HG02642 (cell line): ENCODE results near the gene C2CD4B.

Experiments
- ATAC-seq: cut with Tn5 transposase; IDR thresholded peaks from one replicate; pipeline ENCODE4 v1.9.1; 2021; ENCODE audit warnings: mild to moderate bottlenecking; ENCODE audit not compliant: unreplicated experiment, poor library complexity

Gene C2CD4B

DNA sequence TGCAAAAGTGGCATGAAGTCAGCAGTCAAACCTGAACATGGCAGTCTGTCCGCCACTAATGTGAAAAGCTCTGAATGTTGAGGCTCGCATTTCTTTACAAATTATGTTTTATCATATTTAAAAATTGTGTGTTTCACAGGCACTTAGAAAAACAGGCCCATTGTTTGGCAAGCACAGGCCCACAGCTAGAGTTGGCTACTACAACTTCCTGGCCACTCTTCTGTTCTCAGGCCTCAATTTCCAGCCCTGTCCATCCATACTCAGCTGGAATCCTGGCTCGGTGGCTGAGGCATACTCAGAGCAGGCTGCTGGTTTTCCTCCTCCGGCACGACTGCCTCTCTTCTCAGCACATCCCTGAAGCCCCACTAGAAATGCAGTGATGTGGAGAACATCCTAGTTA lies 44.3 kb downstream of the C2CD4B start:
- ATAC-seq, result no peak

DNA sequence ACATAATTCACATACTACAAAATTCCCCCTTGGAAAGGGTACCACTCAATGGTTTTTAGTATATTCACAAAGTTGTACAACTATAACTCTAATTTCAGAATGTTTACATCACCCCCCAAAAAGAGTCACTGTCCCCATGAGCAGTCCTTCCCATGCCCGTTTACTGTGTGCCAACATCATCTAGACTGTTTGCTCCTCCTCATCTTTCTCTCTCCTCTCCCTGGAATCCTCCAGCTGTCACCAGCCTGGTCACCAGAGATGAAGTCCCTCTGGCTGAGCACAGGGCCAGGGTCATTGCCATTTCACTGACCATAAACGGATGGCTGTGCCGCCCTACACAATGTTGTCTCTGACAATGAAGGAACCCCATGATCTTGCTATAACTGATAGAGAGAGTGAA lies 45.2 kb downstream of the C2CD4B start:
- no peak for ATAC-seq

DNA sequence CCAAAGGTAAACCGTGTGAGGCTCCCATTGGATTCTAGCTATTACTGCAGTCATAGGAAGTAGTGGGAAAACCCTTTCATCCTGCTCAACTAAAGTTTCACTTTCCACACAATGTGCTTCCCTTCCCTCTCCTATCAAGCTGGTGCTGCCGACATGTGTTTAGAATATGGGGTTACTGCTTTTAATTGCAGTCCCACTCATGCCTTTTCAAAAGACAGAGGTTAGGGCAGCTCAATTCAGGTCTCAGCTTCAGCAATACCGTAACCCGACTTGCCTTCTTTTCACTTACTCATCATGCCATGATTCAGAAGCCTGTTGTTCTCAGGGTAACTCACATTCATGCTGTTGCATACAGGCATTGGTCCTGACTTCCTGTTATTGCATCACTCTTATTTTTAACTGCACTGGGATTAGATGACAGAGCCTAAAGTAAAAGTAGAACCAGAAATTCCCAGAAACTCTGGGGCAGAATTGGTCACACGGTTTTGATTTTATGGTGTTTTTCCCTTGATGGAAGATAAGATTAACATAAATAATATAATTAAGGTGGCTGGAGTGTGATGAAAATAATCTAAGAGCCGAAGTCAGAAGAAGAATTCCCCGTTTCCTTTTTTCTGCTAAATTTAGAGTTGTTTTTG lies 45.7 kb downstream of the C2CD4B start:
- no peak for ATAC-seq

DNA sequence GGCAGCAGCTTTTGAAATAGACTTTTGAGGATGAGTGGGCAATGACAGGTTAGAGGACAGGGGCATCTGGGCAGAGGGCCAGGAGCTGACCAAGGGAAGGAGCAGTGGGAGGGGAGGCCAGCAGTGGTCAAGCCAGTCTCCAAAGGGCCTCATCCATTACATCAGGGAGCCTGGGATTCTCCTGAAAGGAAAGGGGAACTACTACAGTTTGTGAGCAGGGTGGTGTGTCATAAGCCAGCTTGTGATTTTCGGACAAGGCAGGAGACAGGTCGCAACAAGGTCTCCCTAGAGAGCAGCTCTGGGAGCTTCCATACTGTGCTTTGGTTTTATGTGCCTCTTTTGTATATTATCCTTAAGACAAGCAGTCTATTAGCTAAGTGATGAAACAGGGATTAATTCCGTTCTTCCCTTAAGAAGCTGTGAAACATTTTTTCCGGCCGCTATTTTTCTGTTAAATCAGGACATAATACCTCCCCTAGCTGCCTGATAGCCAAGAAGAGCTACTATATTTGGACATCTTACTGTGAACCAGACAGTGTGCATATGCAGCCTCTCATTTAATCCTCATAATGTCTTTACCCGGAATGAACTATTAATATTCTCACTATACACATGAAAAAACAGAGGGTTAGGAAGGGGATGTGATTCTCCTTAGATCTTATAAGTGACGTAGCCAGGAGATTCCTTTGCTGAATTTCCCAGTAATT lies 46.4 kb downstream of the C2CD4B start:
- no peak for ATAC-seq

DNA sequence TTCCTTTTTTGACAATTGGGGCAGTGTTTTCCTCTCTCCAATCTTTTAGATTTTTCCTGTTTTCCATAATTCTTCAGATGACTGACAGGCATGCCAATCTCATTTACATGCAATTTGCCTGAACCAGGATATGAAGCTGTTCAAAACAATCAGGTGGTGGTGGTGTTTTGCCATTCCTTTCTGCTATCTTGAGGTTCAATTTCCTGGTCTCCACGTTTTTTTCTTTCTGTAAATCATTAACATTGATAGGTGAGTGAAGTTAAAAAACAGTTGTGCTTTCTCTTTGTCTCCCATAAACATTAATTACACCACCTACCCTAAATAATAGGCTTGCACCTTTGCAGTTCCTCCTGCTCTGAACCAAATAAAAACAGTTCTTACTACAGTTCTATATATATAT lies 49.2 kb downstream of the C2CD4B start:
- ATAC-seq, result no peak
